ENCODE measurements around the gene LARP1.

DNA sequence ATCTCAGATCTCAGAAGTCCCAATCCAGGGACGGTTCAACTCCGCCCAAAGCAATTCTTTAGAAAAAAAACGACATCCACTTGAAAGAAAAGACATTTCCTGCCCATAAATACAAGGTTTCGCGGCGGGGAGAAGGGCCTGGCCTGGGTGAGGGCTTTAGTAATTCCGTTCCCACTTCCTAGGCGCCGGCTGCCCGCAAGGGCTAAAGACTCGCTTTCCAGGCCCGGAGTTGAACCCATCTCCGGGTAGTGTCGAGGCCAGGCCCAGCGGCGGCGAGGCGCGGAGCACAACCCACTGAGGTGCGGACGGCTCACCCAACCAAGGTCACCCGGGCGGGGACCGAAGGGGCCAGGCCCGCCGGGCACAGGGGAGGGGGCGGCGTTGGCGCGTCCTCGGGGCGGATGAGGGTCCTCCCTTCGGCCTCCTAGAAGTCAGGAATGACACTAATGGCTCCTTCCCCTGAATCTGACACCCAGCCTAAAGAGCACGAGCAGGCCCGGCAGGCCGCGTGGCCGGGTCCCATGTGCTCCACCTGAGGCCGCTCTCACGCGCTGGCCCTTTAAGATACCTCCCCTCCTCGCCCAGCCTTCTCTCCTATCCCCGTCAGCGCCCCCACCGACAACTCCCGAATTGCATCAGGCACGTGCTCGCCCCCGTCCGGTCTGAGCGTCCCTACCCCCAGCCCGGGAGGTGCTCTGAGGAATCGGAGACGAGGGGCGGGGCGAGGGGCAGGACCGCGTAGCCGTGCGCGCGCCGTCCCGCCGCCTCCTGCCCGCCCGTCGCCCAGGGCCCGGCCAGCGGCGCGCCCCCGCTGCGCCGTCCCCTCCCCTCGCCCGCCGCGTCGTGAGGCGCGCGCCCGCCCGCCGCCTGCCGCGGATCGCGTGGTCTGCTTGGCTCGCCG lies 467 bp upstream of the LARP1 start:
- TF ChIP-seq CTCF (IDR thresholded peaks at IDR 0.05; ENCODE audit: low read depth, low read length) = peak; percentile 15
- TF ChIP-seq POLR2A (IDR thresholded peaks at IDR 0.05; ENCODE audit: extremely low read depth, insufficient read length) = peak; percentile 48
- TF ChIP-seq MAX (IDR thresholded peaks at IDR 0.05; ENCODE audit: low read depth, low read length) = peak; percentile 99
- TF ChIP-seq MYC (IDR thresholded peaks at IDR 0.05; ENCODE audit: low read depth, low read length) = peak; percentile 100

Measured in NB4 (cell line).